HCT116 (cell line): Measurements from ENCODE around the gene DIO3. TPM values are rescaled to one million over a fixed set of nuclear protein-coding genes. Genes with fewer than 3 reads are reported as not detected.

Experiments
- ATAC-seq: fragments of 200-7000 bp; cut with Tn5 transposase; 2 replicates; pipeline ENCODE4 v1.9.1; 2020; ENCODE audit warnings: mild to moderate bottlenecking, moderate library complexity
- BruUV-seq: library from RNA; stranded (reverse); fragments of 400-500 nt; replicated peaks from 2 replicates; lab custom pipeline; 2021; lab: Mats Ljungman, UMichigan
- CTCF ChIA-PET: fragments of 300-600 bp; sonication (Branson Sonifier 250); formaldehyde crosslinking; loops from one replicate; lab custom pipeline; 2021; ENCODE audit warnings: antibody characterized with exemption; lab: Charles Lee
- POLR2A ChIA-PET: fragments of 300-600, 350-600 bp; sonication (Branson Sonifier 250); formaldehyde crosslinking; loops from one replicate; lab custom pipeline; 2021; ENCODE audit warnings: antibody characterized with exemption; lab: Charles Lee
- RAD21 ChIA-PET, 2 experiments: fragments of 300-600 bp; sonication (Branson Sonifier 250); formaldehyde crosslinking; loops; one replicate each; lab custom pipeline; 2023; ENCODE audit warnings: low total read pairs in 2 of 2; ENCODE audit not compliant: uncharacterized antibody in 2 of 2, unreplicated experiment in 2 of 2, low non-redundant PET in 1 of 2; lab: Charles Lee
- DNase-seq: peaks from one replicate; pipeline ENCODE4 v3.0.0-alpha.2; 2010; ENCODE audit warnings: low read depth, low spot score
- H2AFZ ChIP-seq: fragments of 200-600 bp; shearing (Covaris generic), sonication (generic); 2 replicates; pipeline ENCODE4 v1.6.1; 2017; ENCODE audit warnings: low read depth, mixed run types, mixed read lengths, antibody characterized with exemption, low read length; ENCODE audit not compliant: poor library complexity, severe bottlenecking
- H3K27ac ChIP-seq: 2 replicates; pipeline ENCODE4 v1.5.1; 2012; ENCODE audit warnings: low read depth, low read length
- H3K27me3 ChIP-seq: fragments of 200-600 bp; sonication (generic); 2 replicates; pipeline ENCODE4 v1.6.1; 2016; ENCODE audit warnings: mixed run types, low read length, mixed read lengths; ENCODE audit not compliant: insufficient read depth
- H3K36me3 ChIP-seq, 2 experiments: fragments of 200-500 bp in 1 of 2; fragments of 200-600 bp in 1 of 2; sonication (Bioruptor generic) in 1 of 2; sonication (generic) in 1 of 2; 2 replicates each; pipeline versions ENCODE4 v1.5.1 to v1.6.1; 2014 to 2016; ENCODE audit warnings: low read length in 2 of 2, inconsistent platforms in 1 of 2, mixed read lengths in 1 of 2, mixed run types in 1 of 2; ENCODE audit not compliant: insufficient read depth in 2 of 2, control insufficient read depth in 1 of 2
- H3K4me1 ChIP-seq, 2 experiments: fragments of 200-600 bp in 1 of 2; sonication (generic) in 1 of 2; 2 replicates each; pipeline versions ENCODE4 v1.5.1 to v1.6.1; 2012 to 2017; ENCODE audit warnings: low read length in 2 of 2, inconsistent platforms in 1 of 2, mild to moderate bottlenecking in 1 of 2, mixed read lengths in 1 of 2, mixed run types in 1 of 2, moderate library complexity in 1 of 2; ENCODE audit not compliant: insufficient read depth in 2 of 2, control insufficient read depth in 1 of 2
- H3K4me2 ChIP-seq: fragments of 200-600 bp; sonication (generic); 2 replicates; pipeline ENCODE4 v1.6.1; 2017; ENCODE audit warnings: mixed run types, low read length, mixed read lengths
- H3K4me3 ChIP-seq, 2 experiments: fragments of 200-600 bp in 1 of 2; sonication (generic) in 1 of 2; replicated peaks in 1 of 2; 2 replicates each; pipeline ENCODE4 v1.5.1; 2011 to 2016; ENCODE audit warnings: low read length in 2 of 2, control low read depth in 1 of 2, low read depth in 1 of 2, mild to moderate bottlenecking in 1 of 2, mixed read lengths in 1 of 2, mixed run types in 1 of 2
- H3K79me2 ChIP-seq: fragments of 200-600 bp; sonication (generic); 2 replicates; pipeline ENCODE4 v1.6.1; 2017; ENCODE audit warnings: mild to moderate bottlenecking, mixed run types, low read length, moderate library complexity, mixed read lengths; ENCODE audit not compliant: insufficient read depth
- H3K9ac ChIP-seq: fragments of 200-600 bp; sonication (generic); 2 replicates; pipeline ENCODE4 v1.6.1; 2016; ENCODE audit warnings: low read length, mixed read lengths
- H3K9me2 ChIP-seq: fragments of 200-600 bp; sonication (generic), shearing (Covaris generic); 2 replicates; pipeline ENCODE4 v1.6.1; 2017; ENCODE audit warnings: mixed run types, mild to moderate bottlenecking, moderate library complexity; ENCODE audit not compliant: insufficient read depth
- H3K9me3 ChIP-seq, 2 experiments: fragments of 200-500 bp in 1 of 2; fragments of 200-600 bp in 1 of 2; sonication (Bioruptor generic) in 1 of 2; sonication (generic) in 1 of 2; 2 replicates each; pipeline ENCODE4 v1.6.1; 2014 to 2017; ENCODE audit warnings: low read length in 2 of 2, mixed read lengths in 2 of 2, inconsistent platforms in 1 of 2, low read depth in 1 of 2, mild to moderate bottlenecking in 1 of 2, mixed run types in 1 of 2, moderate library complexity in 1 of 2; ENCODE audit not compliant: control insufficient read depth in 1 of 2, insufficient read depth in 1 of 2
- H4K20me1 ChIP-seq: fragments of 200-600 bp; sonication (generic), shearing (Covaris generic); 2 replicates; pipeline ENCODE4 v1.6.1; 2017; ENCODE audit warnings: mixed run types, mild to moderate bottlenecking, moderate library complexity; ENCODE audit not compliant: insufficient read depth
- CBX3 ChIP-seq: IDR thresholded peaks from 2 replicates; pipeline ENCODE4 v1.6.1; 2012; ENCODE audit warnings: low read depth
- CEBPB ChIP-seq: IDR thresholded peaks from 2 replicates; pipeline ENCODE4 v1.6.1; 2012; ENCODE audit warnings: low read depth
- ELF1 ChIP-seq: IDR thresholded peaks from 2 replicates; pipeline ENCODE4 v1.6.1; 2012; ENCODE audit warnings: low read depth, borderline replicate concordance
- EZH2 ChIP-seq: fragments of 200-600 bp; sonication (generic); IDR thresholded peaks from 2 replicates; pipeline ENCODE4 v1.6.1; 2017; ENCODE audit warnings: antibody characterized with exemption, mixed run types
- EZH2phosphoT487 ChIP-seq: fragments of 200-600 bp; IDR thresholded peaks from 2 replicates; pipeline ENCODE4 v1.6.1; 2018; ENCODE audit warnings: antibody characterized with exemption, borderline replicate concordance
- FOSL1 ChIP-seq: IDR thresholded peaks from 2 replicates; pipeline ENCODE4 v1.6.1; 2012; ENCODE audit warnings: low read depth
- JUND ChIP-seq: IDR thresholded peaks from 2 replicates; pipeline ENCODE4 v1.6.1; 2012
- POLR2A ChIP-seq: IDR thresholded peaks from 2 replicates; pipeline ENCODE4 v1.7.0; 2011; ENCODE audit warnings: borderline replicate concordance; ENCODE audit not compliant: insufficient read depth, insufficient read length; ENCODE audit errors: extremely low read depth
- SIN3A ChIP-seq: IDR thresholded peaks from 2 replicates; pipeline ENCODE4 v1.6.1; 2012; ENCODE audit warnings: low read depth
- SP1 ChIP-seq: IDR thresholded peaks from 2 replicates; pipeline ENCODE4 v1.6.1; 2012; ENCODE audit warnings: low read depth
- TCF7L2 ChIP-seq: IDR thresholded peaks from 2 replicates; pipeline ENCODE4 v1.7.0; 2011; ENCODE audit warnings: borderline replicate concordance, inconsistent platforms; ENCODE audit not compliant: insufficient read depth, insufficient read length; ENCODE audit errors: extremely low read depth
- YY1 ChIP-seq: IDR thresholded peaks from 2 replicates; pipeline ENCODE4 v1.6.1; 2011; ENCODE audit warnings: low read length, low read depth, moderate library complexity, mild to moderate bottlenecking; ENCODE audit not compliant: insufficient replicate concordance; ENCODE audit errors: extremely low read depth
- ZNF274 ChIP-seq: fragments of 200-500 bp; sonication (Bioruptor generic); IDR thresholded peaks from 2 replicates; pipeline ENCODE4 v1.6.1; 2014; ENCODE audit warnings: mild to moderate bottlenecking, low read depth, low read length, inconsistent platforms
- intact Hi-C: fragments of 100-400 bp; cut with micrococcal nuclease; formaldehyde crosslinking; loops from 2 replicates; pipeline ENCODE4 v1.10.0; 2022
- total RNA-seq: library from RNA; stranded (reverse); gene quantifications from one replicate; pipeline ENCODE4 v1.2.1, GENCODE V29; 2021; ENCODE audit not compliant: unreplicated experiment
- TF ChIP-seq, protein P1 (sequence below), 3 experiments: fragments of 200-600 bp in 1 of 3; sonication (generic) in 1 of 3; IDR thresholded peaks in 2 of 3; conservative IDR thresholded peaks in 1 of 3; 2 replicates each; pipeline ENCODE4 v1.5.1; 2012 to 2017; ENCODE audit warnings: low read depth in 2 of 3, low read length in 2 of 3, antibody characterized with exemption in 1 of 3, borderline replicate concordance in 1 of 3, control low read depth in 1 of 3, mild to moderate bottlenecking in 1 of 3, mixed read lengths in 1 of 3, mixed run types in 1 of 3, moderate library complexity in 1 of 3; ENCODE audit not compliant: insufficient read depth in 1 of 3
- TF ChIP-seq, protein P2 (sequence below): IDR thresholded peaks from 2 replicates; pipeline ENCODE4 v1.6.1; 2012
- TF ChIP-seq, protein P3 (sequence below): IDR thresholded peaks from 2 replicates; pipeline ENCODE4 v1.6.1; 2011; ENCODE audit warnings: mild to moderate bottlenecking, low read length, moderate library complexity; ENCODE audit not compliant: insufficient replicate concordance; ENCODE audit errors: extremely low read depth

The DIO3 gene
- total RNA-seq, 1 experiment from 2014 or later, result 0.34 TPM

DNA sequence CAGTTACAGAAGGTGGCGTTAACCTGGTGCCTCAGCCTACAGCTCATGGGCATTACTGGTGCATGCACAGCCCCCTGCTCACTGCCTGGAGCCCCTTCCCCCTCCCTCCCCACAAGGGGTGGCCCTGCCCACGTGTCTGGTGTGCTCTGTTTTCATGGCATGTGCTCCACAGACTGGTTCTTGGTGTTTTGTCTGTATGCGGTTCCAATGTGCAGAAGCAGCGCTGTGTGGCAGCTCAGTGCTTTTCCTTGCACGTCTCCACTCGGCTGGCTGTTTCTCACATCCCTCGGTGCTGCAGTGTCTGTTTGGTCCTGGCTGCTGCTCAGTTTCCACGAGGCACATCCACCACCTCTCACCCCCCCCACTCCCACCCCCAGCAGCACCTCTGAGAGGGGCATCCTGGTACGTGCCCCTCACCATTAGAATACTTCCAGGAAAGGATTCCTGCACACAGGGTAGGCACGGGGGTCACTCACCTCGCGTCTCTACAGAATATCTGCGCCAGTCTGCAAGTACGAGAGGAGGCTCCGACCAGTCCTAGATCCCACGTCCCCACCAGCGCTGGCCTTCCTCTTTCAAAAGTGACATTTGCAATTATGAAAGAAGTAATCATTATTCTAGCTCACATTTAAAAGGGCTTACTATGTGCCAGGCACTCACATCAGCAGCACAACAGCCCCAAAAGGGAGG, 27.1 kb downstream of the DIO3 start:
- Histone ChIP-seq H3K4me1 (no peaks in the 10 kb centered on the region), H3K4me3 (no peak overlapping the region), H3K9ac (no peak overlapping the region), H3K79me2 (no peaks in the 10 kb centered on the region), H3K4me2 (no peak overlapping the region), H3K9me2 (no peaks in the 10 kb centered on the region), H4K20me1 (no peaks in the 10 kb centered on the region), H3K27me3 (no peaks in the 10 kb centered on the region), H3K36me3 (no peaks in the 10 kb centered on the region), H3K27ac (no peak overlapping the region), H2AFZ (no peak overlapping the region), H3K9me3 (no peaks in the 10 kb centered on the region)
- RAD21 ChIA-PET, result no interaction called here
- intact Hi-C loops, result no loop called here
- CTCF ChIA-PET, result no interaction called here
- BruUV-seq, result no TSS peak
- ATAC-seq, result no peak
- POLR2A ChIA-PET, result no interaction called here
- no peak for DNase-seq
- TF ChIP-seq ELF1 (no peak), CEBPB (no peak), EZH2 (no peak), SIN3A (no peak)

DNA sequence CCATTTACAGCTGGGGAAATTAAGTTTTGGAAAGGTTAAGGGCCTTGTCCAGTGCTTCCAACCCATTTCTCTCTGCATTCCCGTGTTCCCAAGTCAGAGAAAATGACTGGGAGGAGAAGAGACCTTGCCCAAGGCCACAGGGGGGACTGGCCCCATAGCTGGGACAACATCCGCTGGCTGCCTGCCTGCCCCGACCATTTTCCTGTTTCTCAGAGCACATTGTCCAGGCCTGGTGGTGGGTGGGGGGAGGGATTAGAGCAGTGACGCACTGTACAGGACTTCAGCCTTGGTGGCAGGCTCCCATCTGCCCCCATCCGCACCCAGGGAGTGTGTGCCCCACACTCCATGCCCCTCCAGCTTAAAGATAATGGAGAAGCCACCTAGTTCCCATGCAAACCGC, 27.7 kb downstream of the DIO3 start:
- POLR2A ChIA-PET, result no interaction called here
- no peak overlapping the region for H3K4me3 ChIP-seq
- no peaks in the 10 kb centered on the region for H3K27me3 ChIP-seq
- no peak overlapping the region for H3K27ac ChIP-seq
- intact Hi-C loops, result no loop called here
- H3K9me2 ChIP-seq, result no peaks in the 10 kb centered on the region
- DNase-seq (no peak), ATAC-seq (no peak)
- H4K20me1 ChIP-seq, result no peaks in the 10 kb centered on the region
- no peaks in the 10 kb centered on the region for H3K36me3 ChIP-seq
- TF ChIP-seq EZH2phosphoT487 (no peak), ZNF274 (no peak), EZH2 (no peak), FOSL1 (no peak), SP1 (no peak), SIN3A (no peak), ELF1 (no peak), JUND (no peak), CBX3 (no peak), YY1 (no peak), TCF7L2 (no peak), CEBPB (no peak), POLR2A (no peak)
- TF ChIP-seq, protein P1, sequence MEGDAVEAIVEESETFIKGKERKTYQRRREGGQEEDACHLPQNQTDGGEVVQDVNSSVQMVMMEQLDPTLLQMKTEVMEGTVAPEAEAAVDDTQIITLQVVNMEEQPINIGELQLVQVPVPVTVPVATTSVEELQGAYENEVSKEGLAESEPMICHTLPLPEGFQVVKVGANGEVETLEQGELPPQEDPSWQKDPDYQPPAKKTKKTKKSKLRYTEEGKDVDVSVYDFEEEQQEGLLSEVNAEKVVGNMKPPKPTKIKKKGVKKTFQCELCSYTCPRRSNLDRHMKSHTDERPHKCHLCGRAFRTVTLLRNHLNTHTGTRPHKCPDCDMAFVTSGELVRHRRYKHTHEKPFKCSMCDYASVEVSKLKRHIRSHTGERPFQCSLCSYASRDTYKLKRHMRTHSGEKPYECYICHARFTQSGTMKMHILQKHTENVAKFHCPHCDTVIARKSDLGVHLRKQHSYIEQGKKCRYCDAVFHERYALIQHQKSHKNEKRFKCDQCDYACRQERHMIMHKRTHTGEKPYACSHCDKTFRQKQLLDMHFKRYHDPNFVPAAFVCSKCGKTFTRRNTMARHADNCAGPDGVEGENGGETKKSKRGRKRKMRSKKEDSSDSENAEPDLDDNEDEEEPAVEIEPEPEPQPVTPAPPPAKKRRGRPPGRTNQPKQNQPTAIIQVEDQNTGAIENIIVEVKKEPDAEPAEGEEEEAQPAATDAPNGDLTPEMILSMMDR (IDR thresholded peaks at IDR 0.05 in 2 of 3, conservative IDR thresholded peaks at IDR 0.05 in 1 of 3; ENCODE audit: borderline replicate concordance in 1 of 3, insufficient read depth in 1 of 3, low read depth in 2 of 3, low read length in 2 of 3), result no peak
- TF ChIP-seq, protein P2, sequence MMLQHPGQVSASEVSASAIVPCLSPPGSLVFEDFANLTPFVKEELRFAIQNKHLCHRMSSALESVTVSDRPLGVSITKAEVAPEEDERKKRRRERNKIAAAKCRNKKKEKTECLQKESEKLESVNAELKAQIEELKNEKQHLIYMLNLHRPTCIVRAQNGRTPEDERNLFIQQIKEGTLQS, result no peak
- TF ChIP-seq, protein P3, sequence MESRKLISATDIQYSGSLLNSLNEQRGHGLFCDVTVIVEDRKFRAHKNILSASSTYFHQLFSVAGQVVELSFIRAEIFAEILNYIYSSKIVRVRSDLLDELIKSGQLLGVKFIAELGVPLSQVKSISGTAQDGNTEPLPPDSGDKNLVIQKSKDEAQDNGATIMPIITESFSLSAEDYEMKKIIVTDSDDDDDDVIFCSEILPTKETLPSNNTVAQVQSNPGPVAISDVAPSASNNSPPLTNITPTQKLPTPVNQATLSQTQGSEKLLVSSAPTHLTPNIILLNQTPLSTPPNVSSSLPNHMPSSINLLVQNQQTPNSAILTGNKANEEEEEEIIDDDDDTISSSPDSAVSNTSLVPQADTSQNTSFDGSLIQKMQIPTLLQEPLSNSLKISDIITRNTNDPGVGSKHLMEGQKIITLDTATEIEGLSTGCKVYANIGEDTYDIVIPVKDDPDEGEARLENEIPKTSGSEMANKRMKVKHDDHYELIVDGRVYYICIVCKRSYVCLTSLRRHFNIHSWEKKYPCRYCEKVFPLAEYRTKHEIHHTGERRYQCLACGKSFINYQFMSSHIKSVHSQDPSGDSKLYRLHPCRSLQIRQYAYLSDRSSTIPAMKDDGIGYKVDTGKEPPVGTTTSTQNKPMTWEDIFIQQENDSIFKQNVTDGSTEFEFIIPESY, result no peak
- no peak overlapping the region for H3K4me2 ChIP-seq
- H2AFZ ChIP-seq, result no peak overlapping the region
- H3K9me3 ChIP-seq, result no peaks in the 10 kb centered on the region
- H3K79me2 ChIP-seq, result no peaks in the 10 kb centered on the region
- no TSS peak for BruUV-seq
- RAD21 ChIA-PET, result no interaction called here
- no peaks in the 10 kb centered on the region for H3K4me1 ChIP-seq
- no peak overlapping the region for H3K9ac ChIP-seq
- CTCF ChIA-PET, result no interaction called here
